GM03348 (cell line): ENCODE measurements around the gene KCNH1.
A peak's percentile ranks its signal among the peaks of the same experiment; 100 is the strongest.
"Not testable (repeated sequence)": the region's sequence is repeated elsewhere in the genome, so short reads cannot be mapped to it uniquely, and the experiment has no call there.

ENCODE experiments used
- DNase-seq: peaks from one replicate; pipeline ENCODE4 v3.0.0; 2012; ENCODE audit warnings: low spot score

KCNH1 gene

DNA sequence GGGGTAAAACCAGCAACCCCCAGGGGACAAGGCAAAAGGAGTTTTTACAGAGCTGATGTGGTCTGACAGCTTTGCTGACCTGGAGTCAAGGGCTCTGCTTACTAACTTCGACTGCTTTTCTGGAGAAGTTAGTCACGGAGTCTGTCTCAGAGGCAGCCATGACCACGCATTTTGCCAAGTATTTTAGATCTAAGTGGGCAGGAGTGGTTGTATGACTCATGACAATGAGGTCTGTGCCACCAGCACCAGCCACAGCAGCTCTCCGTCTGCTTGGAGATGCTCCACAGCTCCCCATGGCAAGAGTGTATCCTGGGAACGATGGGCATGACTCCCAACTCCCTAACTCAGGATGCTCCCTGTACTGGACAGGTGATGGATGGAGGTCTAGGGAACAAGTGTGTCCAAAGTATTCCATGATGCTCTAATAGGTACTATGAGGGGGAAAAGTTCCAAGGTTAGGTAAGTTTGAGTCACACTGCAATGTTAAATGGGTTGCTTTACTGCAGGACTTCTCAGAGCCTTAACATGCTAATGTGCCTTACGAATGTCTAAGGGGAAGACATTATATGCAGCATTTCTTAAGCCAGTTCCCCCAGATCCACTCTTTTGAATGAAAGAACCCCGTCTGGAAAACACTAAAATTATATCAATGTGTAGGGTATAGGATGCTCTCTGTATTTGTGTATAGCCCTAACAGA is 446.2 kb downstream of the KCNH1 start:
- DNase-seq = peak; percentile 66

DNA sequence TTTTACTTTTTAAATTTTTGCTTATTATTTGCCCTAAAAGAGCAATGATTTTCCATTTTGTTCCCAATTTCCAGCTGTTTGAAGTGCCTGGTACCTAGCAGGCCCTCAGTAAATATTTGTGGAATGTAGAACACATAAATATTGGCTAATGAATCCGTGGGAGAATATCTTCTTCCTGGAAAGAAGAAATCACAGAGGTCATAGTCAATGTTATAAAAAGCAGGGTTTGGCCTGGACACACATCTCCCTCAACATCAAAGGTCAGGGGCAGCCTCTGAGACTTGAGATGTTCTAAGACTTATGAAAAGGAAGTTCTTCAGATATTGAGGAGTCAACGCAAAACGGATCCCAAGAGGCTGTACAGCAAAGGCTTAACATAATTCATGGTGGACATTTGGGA is 447.1 kb downstream of the KCNH1 start:
- DNase-seq = no peak

DNA sequence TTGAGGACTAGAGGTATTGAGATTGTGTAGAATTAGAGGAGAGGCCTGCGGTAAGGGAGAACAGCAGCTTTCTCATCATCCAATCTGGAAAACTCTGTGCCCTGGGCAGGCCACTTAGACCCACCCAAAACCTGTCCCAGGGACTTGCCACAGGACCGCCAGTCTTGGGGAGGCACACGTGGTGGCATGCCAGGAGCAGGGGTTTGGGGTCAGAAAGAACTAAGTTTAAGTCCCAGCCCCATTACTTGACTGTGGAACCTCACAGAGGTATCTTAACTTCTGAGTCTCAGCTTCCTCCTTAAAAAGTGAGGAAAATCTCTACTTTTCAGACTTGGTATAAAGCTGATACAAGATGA is 448.7 kb downstream of the KCNH1 start:
- DNase-seq = no peak

DNA sequence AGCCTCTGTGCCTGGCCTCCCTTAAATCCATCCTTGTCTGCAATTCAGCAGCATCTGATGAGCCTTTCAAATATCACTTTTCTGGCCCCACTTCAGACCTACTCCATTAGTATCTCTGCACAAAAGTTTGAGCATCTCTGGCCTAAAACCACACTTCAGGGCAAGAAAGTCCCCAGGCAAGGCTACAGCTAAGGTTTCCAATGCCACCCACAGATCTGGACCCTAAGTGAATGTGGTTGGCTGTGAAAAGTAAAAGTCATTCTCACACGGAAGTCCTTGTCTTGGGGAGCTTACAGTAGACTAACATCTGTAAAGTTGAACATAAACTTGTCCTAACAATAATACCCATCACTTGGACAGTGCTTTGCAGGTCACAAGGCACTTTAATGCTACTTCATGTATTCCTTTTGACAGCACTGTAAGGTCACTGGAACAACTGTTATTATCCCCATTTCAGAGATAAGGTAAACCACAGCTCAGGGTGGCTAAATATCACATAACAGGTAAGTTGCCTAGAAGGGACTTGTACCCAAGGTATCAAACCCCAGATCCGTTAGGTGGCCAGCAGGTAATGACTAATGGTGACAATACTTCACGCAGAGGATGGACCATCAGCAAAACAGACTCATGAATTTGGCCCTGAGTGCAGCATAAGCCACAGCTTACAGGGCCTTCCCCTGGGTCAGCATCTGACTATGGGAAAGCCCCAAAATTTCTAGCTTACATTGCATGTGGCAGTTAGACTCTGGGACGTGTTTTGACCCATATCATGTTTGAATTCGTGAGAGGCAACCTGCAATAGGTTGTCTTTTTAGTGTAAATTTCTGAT is 449.3 kb downstream of the KCNH1 start:
- no peak for DNase-seq

DNA sequence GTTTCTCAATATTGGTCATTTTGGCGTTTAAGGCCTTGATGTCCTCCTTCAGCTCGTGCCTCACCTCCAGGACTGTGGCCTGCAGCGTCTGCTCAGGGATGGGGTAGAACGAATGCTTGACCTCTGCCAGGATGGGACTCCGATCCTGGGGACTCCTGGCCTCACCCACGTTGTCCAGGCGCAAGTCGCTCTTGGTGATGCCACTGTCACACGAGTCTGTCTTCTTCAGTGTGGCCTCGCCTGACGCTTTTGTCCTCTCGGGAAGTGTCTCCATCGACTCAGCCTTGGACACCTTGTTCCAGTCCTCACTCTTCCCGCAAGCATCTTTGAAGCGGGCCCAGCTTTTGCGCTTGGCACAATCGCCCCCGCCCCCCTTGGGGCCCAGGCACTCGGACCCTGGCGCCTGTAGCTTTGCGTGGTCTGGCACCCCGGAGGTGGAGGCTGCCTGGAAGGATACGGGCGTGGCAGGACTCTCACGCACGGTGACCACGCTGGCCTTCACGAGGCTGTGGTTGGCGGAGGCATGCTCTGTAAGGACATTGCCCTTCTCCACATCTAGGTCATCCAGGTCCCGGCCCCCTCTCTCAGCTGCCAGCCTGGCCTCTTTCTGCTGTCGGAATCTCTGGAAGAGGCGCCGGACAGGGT is 450.4 kb downstream of the KCNH1 start:
- DNase-seq = no peak

- no peak for DNase-seq
Measured at GRCh38 chr1:210681158-210681557, 452.8 kb downstream of the KCNH1 start.

GRCh38 chr1:210678306-210678705 is 455.6 kb downstream of the KCNH1 start:
- no peak for DNase-seq

DNA sequence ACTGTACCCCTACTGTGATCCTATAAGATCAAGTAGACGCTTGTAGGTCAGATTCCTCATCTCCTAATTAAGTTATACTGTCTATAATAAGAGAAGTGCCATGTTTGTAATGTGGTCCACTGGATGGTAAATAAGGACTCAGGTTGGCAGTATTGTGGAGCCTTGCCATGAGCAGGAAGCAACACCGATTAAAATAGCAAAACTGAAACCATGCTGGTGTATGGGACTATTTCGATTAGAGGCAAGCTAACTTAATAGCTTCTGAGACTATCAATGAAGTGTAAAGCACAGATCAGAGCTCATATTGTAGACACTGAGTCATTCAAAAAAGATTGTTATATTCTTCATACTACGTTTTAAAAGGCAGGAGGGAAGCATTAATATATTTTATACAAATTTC is 456.4 kb downstream of the KCNH1 start:
- DNase-seq = no peak

DNA sequence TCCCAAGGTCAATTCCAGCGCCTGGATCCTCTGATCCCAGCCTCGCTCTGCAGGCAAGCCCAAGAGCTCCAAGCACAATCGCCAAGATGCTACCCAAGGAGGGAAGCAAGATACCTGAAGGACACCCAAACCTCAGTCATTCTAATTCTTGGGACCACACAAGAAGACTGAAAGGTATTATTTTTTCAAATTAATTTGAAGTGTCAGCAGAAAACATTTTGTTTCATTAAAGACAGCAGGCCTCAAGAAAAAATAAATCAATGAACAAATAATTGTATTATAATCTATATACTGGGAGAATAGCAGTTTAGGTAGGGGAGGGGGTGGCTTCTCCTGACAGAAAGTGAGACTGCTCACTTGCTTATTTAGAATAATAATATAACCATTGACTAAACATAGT is 457.4 kb downstream of the KCNH1 start:
- DNase-seq = no peak

DNA sequence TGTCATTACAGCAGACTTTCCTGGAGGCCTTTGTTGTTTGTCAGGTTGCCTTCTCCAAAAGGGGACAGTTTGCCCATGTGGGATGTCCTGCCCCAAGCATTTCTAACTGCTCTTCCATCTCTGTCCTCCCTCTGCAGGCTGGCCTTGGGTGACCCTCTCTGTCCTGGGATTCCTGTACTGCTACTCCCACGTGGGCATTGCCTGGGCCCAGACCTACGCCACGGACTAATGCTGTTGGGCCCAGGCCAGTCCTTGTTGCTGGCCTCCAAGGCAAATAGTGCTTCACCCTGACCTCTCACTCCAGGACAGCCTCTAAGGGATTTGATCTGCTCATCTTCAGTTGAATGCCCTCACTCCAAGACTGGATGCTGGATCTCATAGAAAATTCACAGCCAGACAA is 459.8 kb downstream of the KCNH1 start:
- no peak for DNase-seq

GRCh38 chr1:210669951-210670350 is 464.0 kb downstream of the KCNH1 start:
- no peak for DNase-seq

- DNase-seq = no peak
Measured at GRCh38 chr1:210663730-210664573, 470.0 kb downstream of the KCNH1 start.

DNA sequence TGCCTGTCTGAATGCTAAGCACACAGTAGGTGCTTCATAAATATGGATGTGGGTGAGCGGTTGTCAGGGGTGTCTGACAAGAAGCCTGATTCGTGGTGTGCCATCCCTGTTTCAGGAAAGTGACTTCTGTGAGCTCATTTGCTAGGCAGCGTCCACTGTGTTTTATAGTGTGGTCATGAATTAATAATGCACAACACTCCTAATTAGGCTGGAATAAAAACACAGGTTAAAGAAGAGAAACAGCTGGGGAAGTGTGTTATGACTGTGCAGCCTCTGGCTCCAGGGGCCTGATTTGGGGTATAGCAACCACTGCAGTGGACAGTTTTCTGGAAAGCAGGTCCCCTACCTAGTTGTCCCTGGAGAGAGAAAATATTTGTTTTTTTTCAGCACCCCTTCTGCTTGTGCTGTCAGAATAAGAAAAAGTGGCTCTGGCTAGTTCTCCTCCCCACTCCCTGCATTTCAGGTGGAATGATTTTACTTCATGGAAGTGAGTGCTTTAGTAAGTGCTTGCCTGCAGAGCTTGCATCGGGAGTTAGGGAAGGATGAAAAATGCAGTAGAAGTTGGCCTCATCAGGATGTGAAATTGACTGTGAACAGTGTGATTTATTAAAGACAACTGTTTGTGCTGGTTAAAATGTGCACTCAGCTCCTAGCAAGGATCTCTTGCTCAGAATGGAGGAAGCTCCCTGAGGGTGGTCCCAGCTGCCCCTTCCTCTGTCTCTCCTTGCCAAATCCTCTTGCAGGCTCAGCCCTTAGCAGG is 471.5 kb downstream of the KCNH1 start:
- no peak for DNase-seq

GRCh38 chr1:210661520-210661919 is 472.4 kb downstream of the KCNH1 start:
- DNase-seq = not testable (repeated sequence)

DNA sequence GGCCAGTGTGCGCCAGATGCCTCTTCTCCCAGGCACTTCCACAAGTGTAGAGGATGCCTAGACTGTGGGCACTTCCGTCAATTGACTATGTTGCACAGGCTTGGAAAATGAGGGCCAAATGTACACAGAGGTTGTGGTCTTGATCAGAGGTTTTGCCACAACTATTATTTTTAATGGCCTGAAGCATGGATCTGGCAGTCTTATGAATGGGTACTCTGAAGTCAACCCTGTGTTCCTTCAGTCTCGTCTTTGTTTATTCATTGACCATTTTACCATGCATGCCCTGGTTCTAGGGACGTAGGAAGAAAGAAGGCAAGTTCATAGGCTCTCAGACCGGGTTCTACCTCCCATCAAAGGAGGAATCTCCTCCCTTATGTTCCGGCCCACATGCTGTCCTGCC is 476.1 kb downstream of the KCNH1 start:
- DNase-seq = no peak

GRCh38 chr1:210655511-210655910 is 478.4 kb downstream of the KCNH1 start:
- no peak for DNase-seq

GRCh38 chr1:210654176-210654981 is 479.6 kb downstream of the KCNH1 start:
- DNase-seq = no peak

GRCh38 chr1:210653771-210654170 is 480.2 kb downstream of the KCNH1 start:
- DNase-seq = no peak

DNA sequence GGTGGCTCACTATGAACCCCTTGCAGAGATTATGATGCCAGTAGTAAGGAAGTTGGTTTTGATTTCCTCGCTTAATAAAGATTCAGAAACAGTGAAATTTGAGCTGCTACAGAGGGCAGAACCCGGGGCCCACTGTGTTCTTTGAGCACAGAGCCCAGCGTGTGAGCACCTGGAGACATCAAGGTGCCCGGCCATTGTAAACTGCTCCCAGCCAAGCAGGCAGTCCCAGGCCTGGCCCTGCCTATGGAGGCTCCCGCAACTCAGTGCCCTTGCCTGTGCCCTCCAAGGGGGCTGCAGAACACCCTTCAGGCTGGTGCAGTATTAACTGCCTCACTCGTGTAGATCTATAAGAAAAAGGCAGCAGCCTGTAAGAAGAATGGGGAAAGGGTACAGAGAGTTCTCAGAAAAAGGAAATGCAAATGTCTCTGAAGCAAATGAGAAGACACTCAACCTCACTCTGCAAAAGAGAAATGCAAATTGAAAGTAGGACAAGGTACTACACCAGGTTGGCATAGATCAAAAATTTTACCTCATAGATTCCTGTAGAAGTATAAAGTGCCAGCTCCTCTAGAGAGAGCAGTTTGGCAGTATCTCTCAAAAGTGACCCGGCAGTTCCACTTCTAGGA is 481.5 kb downstream of the KCNH1 start:
- no peak for DNase-seq

GRCh38 chr1:210650403-210650802 is 483.5 kb downstream of the KCNH1 start:
- no peak for DNase-seq
